OCI-M1 (cell line): ENCODE results near the gene GBP4.

Source experiments
- DNase-seq: peaks from one replicate; lab custom pipeline; 2025; lab: John Stamatoyannopoulos, UW

Gene GBP4

DNA sequence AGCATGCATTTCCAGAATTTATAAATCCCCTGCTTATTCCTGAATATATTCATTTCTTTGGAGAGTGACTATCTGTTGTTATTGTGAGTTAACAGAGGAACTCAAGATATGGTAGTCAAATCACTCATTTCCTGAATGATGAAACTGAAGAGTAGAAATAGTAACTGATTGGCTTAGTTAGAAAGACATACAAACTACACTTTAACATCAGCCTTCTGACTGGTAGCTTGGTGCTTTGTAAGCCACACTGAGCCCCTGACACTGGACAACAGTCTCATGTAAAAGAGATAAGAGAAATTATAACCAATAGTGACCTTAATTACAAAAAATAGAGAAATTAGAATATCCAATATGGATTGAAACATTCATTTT lies 27.7 kb downstream of the GBP4 start:
- DNase-seq, result peak; percentile 59

DNA sequence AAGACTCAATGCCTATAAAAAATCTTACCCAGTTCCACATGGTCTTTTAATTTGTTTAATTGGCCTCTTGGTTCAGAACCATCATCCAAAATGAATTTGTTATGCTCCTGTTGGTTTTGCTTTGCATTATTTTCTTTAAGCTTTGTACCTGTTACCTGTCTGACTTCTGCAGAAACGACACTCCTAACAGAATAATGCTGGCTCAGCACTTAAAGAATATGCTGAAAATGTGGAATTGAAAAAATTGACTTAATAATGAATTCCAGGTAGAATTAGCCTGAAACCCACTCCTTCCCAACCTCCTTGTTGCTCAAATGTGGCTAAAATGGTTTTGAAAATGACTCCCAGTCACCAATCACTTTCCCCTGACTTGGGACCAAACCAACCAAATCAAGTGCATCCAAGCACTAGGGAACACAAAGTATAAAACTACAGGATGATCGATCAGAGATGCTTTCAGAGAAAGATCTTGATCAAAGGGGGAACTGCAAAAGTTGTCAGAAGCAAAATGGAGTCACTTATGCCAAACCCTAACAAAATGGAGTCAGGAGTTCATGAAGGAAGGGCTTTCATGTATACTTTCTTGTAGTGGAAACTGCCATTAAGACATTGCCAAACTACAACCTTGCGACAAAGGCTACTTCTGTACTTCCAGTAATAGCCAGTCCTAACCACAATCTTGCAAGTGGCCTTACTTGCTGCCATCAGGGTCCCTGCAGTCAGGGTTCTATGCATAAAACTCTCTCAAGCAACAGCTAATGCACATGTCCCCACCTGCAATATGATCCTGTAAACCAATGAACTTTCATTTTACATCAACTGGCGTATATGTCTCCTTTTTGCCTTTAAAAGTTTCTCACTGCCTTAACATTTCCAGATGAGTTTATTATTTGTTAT lies 28.3 kb downstream of the GBP4 start:
- DNase-seq, result no peak

DNA sequence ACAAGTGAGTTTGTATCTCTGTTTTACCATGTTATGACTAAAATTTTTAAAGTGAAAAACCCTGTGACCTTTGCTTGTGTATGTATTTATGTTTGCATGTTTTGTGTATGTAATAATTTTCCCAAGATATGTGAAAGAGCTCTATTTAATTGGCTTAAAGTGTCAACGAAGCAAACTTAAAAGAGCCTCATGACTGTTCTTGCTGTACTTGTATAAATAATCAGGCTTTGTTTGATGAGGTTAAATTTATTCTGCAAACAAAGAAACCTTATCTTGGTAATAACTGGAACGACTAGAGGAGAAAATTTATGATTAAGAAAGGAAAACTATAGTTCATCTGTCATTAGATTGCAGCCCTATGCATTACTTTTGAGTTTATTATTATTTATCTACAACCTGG lies 29.6 kb downstream of the GBP4 start:
- no peak for DNase-seq

DNA sequence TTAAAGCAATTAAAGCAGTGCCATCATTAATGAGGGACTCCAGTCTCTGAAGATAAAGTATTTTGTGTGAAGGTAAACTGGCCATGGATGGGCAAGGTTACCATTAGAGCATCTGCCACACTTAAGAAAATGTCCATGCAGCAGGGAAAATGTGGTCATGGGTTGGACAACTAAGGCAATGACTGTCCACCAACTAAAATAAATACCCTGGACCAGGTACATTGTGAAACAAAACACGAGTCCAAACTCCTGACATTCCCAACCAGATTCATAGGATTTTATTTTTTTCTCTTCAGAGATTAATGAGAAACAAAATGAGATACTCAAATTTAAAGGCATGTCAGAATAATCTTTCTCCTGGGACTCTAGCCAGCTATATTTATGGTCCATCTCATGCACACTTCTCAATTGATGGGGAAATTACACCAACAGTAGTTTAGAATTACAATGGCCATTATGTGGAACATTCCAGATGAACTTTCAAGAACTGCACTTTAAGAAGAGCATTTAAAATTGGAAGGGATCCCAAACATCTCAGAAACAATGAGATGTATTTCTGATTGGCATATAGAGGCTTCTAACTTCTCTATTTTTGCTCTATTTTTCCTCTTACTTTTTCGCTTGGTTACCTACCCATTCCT lies 31.0 kb downstream of the GBP4 start:
- DNase-seq, result no peak

DNA sequence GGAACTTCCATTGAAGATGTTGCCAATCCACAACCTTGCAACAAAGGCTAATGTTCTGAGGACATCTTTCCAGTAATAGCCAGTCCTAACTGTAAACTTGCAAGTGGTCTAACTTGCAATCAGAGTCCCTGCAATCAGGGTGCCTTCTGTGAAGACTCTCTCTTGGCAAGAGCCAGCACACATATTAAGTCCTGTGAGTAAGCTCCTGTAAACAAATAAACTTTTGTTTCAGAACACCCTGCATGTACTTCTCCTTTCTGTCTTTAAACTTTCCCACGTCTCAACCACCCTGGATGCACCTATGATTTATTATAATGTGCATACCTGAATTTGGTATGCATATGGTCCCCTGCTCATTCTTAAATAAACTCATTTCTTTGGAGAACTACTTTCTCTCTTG lies 32.0 kb downstream of the GBP4 start:
- DNase-seq, result no peak

DNA sequence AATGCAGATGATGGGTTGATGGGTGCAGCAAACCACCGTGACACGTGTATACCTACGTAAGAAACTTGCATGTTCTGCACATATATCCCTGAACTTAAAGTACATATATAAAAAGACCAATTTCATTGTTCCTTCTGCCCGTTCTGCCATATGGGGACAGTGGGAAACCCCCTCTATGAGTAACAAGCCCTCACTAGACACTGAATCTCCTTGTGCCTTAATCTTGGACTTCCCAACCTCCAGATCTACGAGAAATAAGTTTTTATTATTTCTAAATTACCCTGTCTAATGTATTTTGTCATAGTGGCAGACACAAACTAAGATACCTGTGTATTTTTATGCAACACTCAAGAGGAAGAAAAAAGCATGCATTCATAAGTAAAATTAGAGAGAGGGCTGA lies 32.9 kb downstream of the GBP4 start:
- no peak for DNase-seq

DNA sequence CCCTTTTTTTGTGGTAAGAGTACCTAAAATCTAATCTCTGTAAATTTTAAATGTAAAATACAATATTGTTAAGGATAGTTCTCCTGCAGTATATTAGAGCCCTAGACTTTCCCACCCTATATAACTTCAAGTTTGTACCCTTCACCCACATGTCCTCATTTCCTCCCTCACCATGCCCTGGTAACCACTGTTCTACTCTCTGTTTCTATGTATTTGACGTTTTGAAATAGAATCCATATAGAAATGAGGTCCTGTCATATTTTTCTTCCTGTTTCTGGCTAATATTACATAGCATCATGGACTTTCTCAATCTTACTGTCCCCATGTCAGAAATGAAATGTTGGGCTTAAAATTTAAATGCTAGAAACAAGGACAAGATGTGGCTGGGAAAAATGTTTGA lies 47.7 kb downstream of the GBP4 start:
- DNase-seq, result no peak

DNA sequence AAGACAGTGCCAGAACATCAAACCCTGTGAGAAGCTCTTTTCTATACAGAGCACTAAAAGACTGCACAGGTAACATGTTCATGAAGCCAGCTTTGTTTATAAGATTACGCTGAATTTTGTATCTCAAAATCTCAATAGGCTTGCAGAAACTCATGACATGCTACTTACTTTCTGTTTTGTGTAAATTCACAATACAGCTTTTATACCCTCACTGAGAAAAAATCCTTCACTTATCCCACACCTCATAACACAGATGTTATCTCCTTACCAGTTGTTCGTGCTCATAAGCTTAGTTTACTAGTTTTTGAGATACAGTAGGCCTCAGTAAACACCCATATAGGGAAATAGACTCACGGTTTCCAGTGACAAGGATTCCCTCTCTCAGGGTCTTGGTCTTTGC lies 48.8 kb downstream of the GBP4 start:
- no peak for DNase-seq

DNA sequence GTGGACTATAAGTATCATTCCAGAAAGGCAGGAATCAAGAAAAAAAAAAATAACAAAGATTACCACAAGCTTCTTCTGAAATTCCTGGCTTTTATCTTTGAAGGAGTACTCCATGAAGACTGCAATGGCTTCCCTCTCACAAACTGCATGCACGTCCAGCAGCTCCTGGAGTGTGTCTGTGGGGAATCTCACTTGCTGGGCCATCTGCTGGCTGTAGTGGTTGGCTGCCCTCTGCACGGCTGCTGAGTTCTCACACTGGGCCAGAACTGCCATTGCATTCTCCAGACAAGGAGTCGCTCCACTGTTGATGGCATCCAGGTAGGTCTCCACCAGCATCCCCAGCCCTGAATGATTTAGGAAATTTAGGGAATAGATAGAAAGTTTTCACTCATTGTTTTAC lies 49.5 kb downstream of the GBP4 start:
- DNase-seq, result peak; percentile 56

DNA sequence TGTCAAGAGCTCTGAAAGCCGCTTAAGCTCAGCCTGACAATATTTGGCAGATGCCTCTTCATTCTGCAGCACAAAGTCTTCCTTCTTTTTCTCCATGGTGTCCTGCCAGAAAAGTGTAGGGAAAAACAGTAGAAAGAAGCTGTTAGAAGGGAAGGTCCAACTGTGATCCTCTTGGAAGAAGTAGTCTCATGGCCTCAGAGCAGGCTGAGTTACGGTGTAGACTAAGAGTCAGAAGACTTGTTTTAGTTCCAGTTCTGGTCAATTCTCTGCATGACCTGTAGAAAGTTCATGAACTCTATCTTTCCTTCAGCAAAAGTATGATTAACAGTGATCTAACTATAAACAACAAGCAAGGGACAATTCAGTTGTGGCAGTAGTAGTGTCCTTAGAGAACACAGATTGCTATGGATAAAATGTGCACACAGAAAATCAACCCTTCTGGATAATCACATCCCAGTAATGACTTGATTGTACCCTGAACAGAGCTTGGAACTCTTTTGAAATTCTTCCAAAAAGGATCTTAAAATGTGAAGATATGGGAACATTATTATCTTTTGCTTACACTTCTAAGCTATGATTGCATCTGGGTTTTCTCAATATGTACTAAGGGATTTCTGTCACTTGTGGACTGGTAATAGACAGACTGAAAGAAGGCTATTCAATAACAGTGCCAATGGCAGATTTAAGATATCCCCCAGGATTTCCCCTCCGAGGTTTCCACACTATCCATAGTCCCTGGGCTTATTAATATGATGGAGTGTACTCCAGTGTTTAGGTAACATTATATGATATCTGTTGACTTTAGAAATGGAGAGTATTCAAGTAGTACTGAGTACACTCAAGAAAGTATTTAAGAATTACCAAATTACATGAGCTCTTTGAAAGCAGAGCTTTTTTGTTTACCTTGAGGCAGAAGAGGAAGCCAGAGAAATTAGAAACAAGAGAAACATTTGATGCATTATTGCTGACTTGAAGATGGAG lies 50.8 kb downstream of the GBP4 start:
- DNase-seq, result no peak

DNA sequence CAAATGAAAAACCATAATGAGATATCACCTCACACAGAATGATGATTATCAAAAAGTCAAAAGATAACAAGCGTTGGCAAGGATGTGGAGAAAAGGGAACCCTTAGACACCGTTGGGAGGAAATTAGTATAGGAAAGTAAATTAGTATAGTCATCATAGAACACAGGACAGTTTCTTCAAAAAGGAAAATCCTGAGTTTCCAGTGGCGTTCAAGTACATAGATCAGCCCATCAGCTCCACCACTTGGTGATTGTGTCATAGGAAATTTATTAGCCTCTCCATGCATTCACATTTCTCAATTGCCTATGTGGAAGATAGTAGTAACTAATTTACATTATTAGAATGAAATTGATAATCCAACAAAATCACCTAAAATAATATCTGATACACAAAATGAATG lies 52.0 kb downstream of the GBP4 start:
- no peak for DNase-seq

DNA sequence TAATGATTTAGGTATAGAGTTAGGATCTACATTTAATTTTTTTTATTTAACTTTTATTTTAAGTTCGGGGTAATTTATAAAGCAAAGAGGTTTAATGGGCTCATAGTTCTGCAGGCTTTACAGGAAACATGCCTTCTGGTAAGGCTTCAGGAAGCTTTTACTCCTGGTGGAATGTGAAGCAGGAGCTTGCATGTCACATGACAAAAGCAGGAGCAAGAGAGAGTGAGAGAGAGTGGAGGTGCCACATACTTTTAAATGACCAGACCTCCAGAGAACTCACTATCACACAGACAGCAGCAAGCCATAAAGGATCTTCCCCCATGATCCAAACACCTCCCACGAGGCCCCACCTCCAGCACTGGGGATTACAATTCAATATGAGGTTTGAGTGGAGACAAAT lies 55.3 kb downstream of the GBP4 start:
- DNase-seq, result no peak

DNA sequence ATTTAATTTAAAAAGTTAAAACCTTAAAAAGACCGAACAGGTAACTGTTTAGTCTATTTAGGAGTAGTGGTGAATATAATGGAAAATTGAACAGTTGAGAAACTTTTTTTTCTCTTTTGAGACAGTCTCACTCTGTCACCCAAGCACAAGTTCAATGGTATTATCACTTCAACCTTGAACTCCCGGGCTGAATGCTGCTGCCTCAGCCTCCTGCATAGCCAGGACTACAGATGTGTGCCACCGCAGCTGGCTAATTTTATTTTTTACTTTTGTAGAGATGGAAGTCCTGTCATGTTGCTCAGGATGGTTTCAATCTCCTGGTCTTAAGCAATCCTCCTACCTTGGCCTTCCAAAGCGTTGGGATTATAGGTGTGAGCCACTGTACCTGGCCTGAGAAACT lies 56.6 kb downstream of the GBP4 start:
- DNase-seq, result no peak

DNA sequence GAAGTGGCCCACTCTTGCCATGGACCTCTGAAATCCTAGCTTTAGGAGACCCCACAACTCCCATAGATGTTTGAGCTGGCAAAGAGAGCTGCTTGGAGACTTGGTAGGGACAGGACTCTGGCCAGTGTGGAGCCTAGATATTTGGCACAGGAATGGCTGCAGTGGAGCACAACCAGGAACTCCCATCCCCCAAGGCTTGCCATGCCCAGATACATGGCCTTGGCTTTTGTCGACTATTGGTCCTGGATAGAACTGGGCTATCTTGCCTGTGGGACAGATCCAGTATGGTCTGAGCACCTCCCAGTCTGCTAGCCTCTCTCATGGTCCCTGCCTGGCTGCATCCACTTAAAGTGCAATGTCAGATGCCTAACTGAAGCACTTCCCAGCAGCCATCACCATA lies 65.0 kb downstream of the GBP4 start:
- DNase-seq, result no peak
